ENCODE data around the gene FRG2. TPM values are rescaled to one million over a fixed set of nuclear protein-coding genes. Genes with fewer than 3 reads are reported as not detected.
"Not testable (repeated sequence)": the region's sequence is repeated elsewhere in the genome, so short reads cannot be mapped to it uniquely, and the experiment has no call there.

FRG2 gene
- total and polyA plus RNA-seq, 4 donors: not detected

DNA sequence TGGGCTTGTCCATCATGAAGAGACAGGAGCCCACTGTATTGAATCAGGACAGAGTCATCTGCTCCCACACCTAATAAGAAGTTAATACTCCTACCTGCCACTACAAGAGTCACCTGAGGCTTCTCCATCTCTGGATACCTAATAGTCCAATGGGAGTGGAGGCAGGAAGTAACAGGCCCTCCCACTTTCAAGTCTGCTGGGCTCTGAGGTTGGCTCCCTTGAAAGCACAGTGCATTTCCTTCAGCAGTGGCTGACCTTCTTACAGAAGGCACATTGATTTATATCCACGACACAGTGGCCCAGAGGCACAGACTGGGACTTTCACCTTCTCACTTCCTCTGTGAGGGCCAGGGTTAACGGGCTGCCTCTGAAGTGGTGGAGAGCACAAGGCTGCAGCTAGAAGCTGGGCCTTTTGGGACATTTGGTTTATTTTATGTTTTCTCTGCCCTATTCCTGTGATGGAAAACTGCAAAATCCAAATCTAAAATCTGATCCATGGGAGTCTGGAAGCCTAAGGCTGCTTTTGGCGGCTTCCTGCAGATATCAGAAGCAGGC lies 38.1 kb downstream of the FRG2 start:
- ATAC-seq (ENCODE audit: insufficient read depth, low FRiP score) (no peak), DNase-seq (peak in 1 of 3 donors; percentile 0)
- 38 to 50% methylated on average over 3 of the region's 3 CpGs for WGBS, 2 donors
- Histone ChIP-seq H3K4me1 (ENCODE audit: control insufficient read depth in 5 of 5, insufficient read depth in 5 of 5, low read length in 5 of 5) (no peaks in the 10 kb centered on the region), H3K36me3 (ENCODE audit: control insufficient read depth in 4 of 4, insufficient read depth in 4 of 4, low read length in 4 of 4) (no peaks in the 10 kb centered on the region), H3K9me3 (ENCODE audit: control insufficient read depth in 4 of 4, insufficient read depth in 3 of 4, low read length in 3 of 4) (no peaks in the 10 kb centered on the region), H3K27ac (ENCODE audit: low read depth in 1 of 2, low read length in 1 of 2) (no peak overlapping the region), H3K9ac (ENCODE audit: insufficient read depth in 1 of 2, low read length in 2 of 2) (no peak overlapping the region), H3K27me3 (ENCODE audit: control insufficient read depth in 3 of 3, insufficient read depth in 3 of 3, low read length in 2 of 3) (peaks cover 0 to 4% (median 0%) of the 10 kb centered on the region in 3 donors), H3K4me3 (no peak overlapping the region)
- no peak for TF ChIP-seq CTCF (IDR thresholded peaks at IDR 0.05; ENCODE audit: control extremely low read depth, extremely low read depth)

DNA sequence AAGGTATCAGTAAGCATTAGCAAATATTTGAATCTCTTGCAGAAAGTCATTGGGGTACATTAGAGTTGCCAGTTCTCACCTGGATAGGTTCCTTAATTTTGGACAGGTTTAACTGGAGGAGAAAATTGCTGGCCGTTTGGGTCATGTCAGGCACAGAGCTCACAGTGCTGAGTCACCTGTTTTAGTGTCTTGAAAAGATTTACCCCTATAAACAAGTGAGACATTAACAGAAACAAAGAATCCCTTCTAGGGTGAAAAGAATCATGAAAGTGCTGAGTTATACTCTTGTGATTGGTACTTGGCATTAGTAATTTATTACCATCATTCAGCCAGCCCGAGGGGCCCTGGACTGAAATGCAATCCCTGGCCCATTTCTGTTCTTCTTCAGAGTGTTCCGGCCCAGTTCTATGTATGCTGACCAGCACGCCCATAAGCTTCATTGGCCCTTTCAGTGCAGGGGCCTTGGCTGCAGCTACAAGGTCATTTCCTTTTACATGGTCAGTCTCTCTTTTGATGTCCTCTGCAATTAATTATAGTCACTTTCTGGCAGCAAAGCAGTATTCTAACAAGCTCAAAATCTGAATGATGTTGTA lies 41.3 kb downstream of the FRG2 start:
- not testable (repeated sequence) for H3K27me3 ChIP-seq (ENCODE audit: control insufficient read depth in 3 of 3, insufficient read depth in 3 of 3, low read length in 2 of 3); H3K36me3 ChIP-seq (ENCODE audit: control insufficient read depth in 4 of 4, insufficient read depth in 4 of 4, low read length in 4 of 4); DNase-seq; H3K4me1 ChIP-seq (ENCODE audit: control insufficient read depth in 5 of 5, insufficient read depth in 5 of 5, low read length in 5 of 5); H3K9me3 ChIP-seq (ENCODE audit: control insufficient read depth in 4 of 4, insufficient read depth in 3 of 4, low read length in 3 of 4); H3K27ac ChIP-seq (ENCODE audit: low read depth in 1 of 2, low read length in 1 of 2); ATAC-seq (ENCODE audit: insufficient read depth, low FRiP score); H3K9ac ChIP-seq (ENCODE audit: insufficient read depth in 1 of 2, low read length in 2 of 2); H3K4me3 ChIP-seq
- WGBS, 2 donors: 59 to 73% methylated on average over 3 to 4 of the region's 4 CpGs

DNA sequence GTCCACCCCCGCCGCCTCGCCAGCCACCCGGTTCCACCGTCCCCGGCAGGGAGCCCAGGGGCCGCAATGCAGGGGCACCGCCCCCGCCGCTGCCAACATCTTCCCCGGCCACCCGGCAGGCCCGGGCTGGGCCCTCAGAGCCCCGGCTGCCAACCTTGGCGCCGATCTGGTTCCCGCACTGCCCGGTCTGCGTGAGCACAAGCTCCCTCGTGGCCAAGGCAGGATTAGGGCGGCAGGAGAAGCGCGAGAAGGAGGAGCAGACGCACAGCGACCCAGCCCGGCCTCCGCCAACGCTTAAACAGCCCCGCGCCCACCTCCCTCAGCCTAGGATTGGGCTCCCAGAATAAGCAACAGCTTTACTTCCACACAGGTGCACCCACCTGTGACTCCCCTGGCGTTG lies 42.4 kb downstream of the FRG2 start:
- not testable (repeated sequence) for H3K4me1 ChIP-seq (ENCODE audit: control insufficient read depth in 5 of 5, insufficient read depth in 5 of 5, low read length in 5 of 5); H3K27me3 ChIP-seq (ENCODE audit: control insufficient read depth in 3 of 3, insufficient read depth in 3 of 3, low read length in 2 of 3); H3K27ac ChIP-seq (ENCODE audit: low read depth in 1 of 2, low read length in 1 of 2); DNase-seq; ATAC-seq (ENCODE audit: insufficient read depth, low FRiP score); H3K4me3 ChIP-seq; H3K36me3 ChIP-seq (ENCODE audit: control insufficient read depth in 4 of 4, insufficient read depth in 4 of 4, low read length in 4 of 4); H3K9me3 ChIP-seq (ENCODE audit: control insufficient read depth in 4 of 4, insufficient read depth in 3 of 4, low read length in 3 of 4); H3K9ac ChIP-seq (ENCODE audit: insufficient read depth in 1 of 2, low read length in 2 of 2)
- WGBS, 2 donors: 75 to 81% methylated on average over 9 to 31 of the region's 31 CpGs

GRCh38 chr4:189983916-189984526 lies 43.0 kb downstream of the FRG2 start:
- H3K4me1 ChIP-seq (ENCODE audit: control insufficient read depth in 5 of 5, insufficient read depth in 5 of 5, low read length in 5 of 5); H3K9me3 ChIP-seq (ENCODE audit: control insufficient read depth in 4 of 4, insufficient read depth in 3 of 4, low read length in 3 of 4); DNase-seq; H3K27me3 ChIP-seq (ENCODE audit: control insufficient read depth in 3 of 3, insufficient read depth in 3 of 3, low read length in 2 of 3); H3K9ac ChIP-seq (ENCODE audit: insufficient read depth in 1 of 2, low read length in 2 of 2); ATAC-seq (ENCODE audit: insufficient read depth, low FRiP score); H3K4me3 ChIP-seq; H3K27ac ChIP-seq (ENCODE audit: low read depth in 1 of 2, low read length in 1 of 2); H3K36me3 ChIP-seq (ENCODE audit: control insufficient read depth in 4 of 4, insufficient read depth in 4 of 4, low read length in 4 of 4): not testable (repeated sequence)
- 89 to 92% methylated on average over 19 to 32 of the region's 41 CpGs for WGBS, 2 donors

- WGBS, 2 donors: 90 to 92% methylated on average over 8 of the region's 8 CpGs
- Histone ChIP-seq H3K4me1 (ENCODE audit: control insufficient read depth in 5 of 5, insufficient read depth in 5 of 5, low read length in 5 of 5) (no peaks in the 10 kb centered on the region), H3K9me3 (ENCODE audit: control insufficient read depth in 4 of 4, insufficient read depth in 3 of 4, low read length in 3 of 4) (no peaks in the 10 kb centered on the region), H3K4me3 (no peak overlapping the region), H3K36me3 (ENCODE audit: control insufficient read depth in 4 of 4, insufficient read depth in 4 of 4, low read length in 4 of 4) (no peaks in the 10 kb centered on the region), H3K27ac (ENCODE audit: low read depth in 1 of 2, low read length in 1 of 2) (no peak overlapping the region), H3K9ac (ENCODE audit: insufficient read depth in 1 of 2, low read length in 2 of 2) (no peak overlapping the region), H3K27me3 (ENCODE audit: control insufficient read depth in 3 of 3, insufficient read depth in 3 of 3, low read length in 2 of 3) (no peaks in the 10 kb centered on the region)
- ATAC-seq (ENCODE audit: insufficient read depth, low FRiP score) (no peak), DNase-seq (no peak)
- TF ChIP-seq CTCF (IDR thresholded peaks at IDR 0.05; ENCODE audit: control extremely low read depth, extremely low read depth): no peak
Observed at GRCh38 chr4:189981970-189982369, 45.1 kb downstream of the FRG2 start.

GRCh38 chr4:189980292-189980691 lies 46.8 kb downstream of the FRG2 start:
- H3K9me3 ChIP-seq (ENCODE audit: control insufficient read depth in 4 of 4, insufficient read depth in 3 of 4, low read length in 3 of 4); DNase-seq; H3K4me3 ChIP-seq; ATAC-seq (ENCODE audit: insufficient read depth, low FRiP score); H3K27ac ChIP-seq (ENCODE audit: low read depth in 1 of 2, low read length in 1 of 2); H3K9ac ChIP-seq (ENCODE audit: insufficient read depth in 1 of 2, low read length in 2 of 2); H3K27me3 ChIP-seq (ENCODE audit: control insufficient read depth in 3 of 3, insufficient read depth in 3 of 3, low read length in 2 of 3); H3K36me3 ChIP-seq (ENCODE audit: control insufficient read depth in 4 of 4, insufficient read depth in 4 of 4, low read length in 4 of 4); H3K4me1 ChIP-seq (ENCODE audit: control insufficient read depth in 5 of 5, insufficient read depth in 5 of 5, low read length in 5 of 5): not testable (repeated sequence)
- WGBS, 2 donors: 68 to 75% methylated on average over 2 of the region's 2 CpGs
